ENCODE measurements around the gene UROC1.

Gene UROC1

DNA sequence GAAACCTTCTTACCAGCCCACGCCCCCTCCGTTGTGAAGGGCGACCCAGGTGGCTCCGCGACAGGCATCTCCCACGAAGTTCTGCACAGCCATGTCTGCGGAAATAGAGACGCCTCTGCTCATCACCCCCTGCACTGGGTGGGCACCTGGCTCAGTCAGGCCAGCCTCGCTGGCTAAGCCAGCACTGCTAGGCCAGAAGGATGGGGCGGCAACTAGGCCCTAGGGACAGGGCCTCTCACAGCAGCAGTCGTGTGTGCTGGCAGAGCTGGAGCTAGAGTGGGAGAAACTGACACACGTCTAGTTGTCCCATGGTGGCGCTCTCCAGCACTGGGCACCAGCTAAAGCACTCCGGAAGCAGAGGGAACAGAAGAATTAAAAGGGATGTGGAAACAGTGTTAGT, 29.4 kb downstream of the UROC1 start:
- H3K9ac ChIP-seq (ENCODE audit: low read depth in 1 of 2, low read length in 2 of 2): no peak overlapping the region
- H3K4me1 ChIP-seq (ENCODE audit: control insufficient read depth in 1 of 2, insufficient read depth in 2 of 2, low read length in 2 of 2): no peaks in the 10 kb centered on the region
- H3K27ac ChIP-seq (ENCODE audit: low read depth, low read length): no peak overlapping the region
- H3K9me3 ChIP-seq (ENCODE audit: control insufficient read depth in 1 of 2, low read length in 2 of 2): no peaks in the 10 kb centered on the region
- H3K4me3 ChIP-seq (ENCODE audit: low read depth in 1 of 2, low read length in 2 of 2): no peak overlapping the region
- no peaks in the 10 kb centered on the region for H3K27me3 ChIP-seq (ENCODE audit: control insufficient read depth in 1 of 2, insufficient read depth in 2 of 2, low read length in 2 of 2)
- no peaks in the 10 kb centered on the region for H3K36me3 ChIP-seq (ENCODE audit: control insufficient read depth in 1 of 2, insufficient read depth in 2 of 2, low read length in 2 of 2)

DNA sequence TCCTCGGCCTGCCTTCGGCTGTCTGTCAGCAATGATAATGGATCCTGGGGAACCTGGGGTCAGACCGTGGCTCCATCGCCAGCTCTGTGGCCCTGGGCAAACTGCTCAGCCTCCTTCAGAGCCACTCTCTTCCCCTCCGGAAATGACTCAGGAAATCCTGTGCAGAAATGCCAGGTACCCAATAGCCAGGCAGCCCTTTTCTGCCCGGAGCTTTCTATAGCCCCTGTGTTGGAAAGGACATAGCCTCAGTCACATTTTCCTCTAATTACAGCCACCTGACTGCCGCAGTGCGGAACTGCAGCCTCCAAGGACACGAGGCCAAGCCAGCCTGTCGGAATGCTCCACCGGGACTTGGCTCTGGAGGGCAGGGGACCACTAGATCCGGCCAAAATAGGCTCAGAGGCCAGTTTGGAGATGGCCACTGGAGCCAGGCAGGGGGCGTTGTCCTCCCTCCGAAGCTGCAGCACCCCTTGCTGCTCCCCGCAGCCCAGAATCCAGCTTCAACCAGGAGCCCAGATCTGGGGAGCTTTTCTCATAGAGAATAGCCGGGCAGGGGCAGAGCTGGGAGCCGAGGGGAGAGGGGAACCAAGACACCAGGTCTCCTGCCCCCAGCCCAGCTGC, 30.3 kb downstream of the UROC1 start:
- H3K4me3 ChIP-seq (ENCODE audit: low read depth in 1 of 2, low read length in 2 of 2): no peak overlapping the region
- H3K27ac ChIP-seq (ENCODE audit: low read depth, low read length): no peak overlapping the region
- no peaks in the 10 kb centered on the region for H3K27me3 ChIP-seq (ENCODE audit: control insufficient read depth in 1 of 2, insufficient read depth in 2 of 2, low read length in 2 of 2)
- no peak overlapping the region for H3K9ac ChIP-seq (ENCODE audit: low read depth in 1 of 2, low read length in 2 of 2)
- H3K9me3 ChIP-seq (ENCODE audit: control insufficient read depth in 1 of 2, low read length in 2 of 2): no peaks in the 10 kb centered on the region
- no peaks in the 10 kb centered on the region for H3K36me3 ChIP-seq (ENCODE audit: control insufficient read depth in 1 of 2, insufficient read depth in 2 of 2, low read length in 2 of 2)
- H3K4me1 ChIP-seq (ENCODE audit: control insufficient read depth in 1 of 2, insufficient read depth in 2 of 2, low read length in 2 of 2): no peaks in the 10 kb centered on the region

GRCh38 chr3:126486360-126486847, 31.2 kb downstream of the UROC1 start:
- no peaks in the 10 kb centered on the region for H3K9me3 ChIP-seq (ENCODE audit: control insufficient read depth in 1 of 2, low read length in 2 of 2)
- H3K9ac ChIP-seq (ENCODE audit: low read depth in 1 of 2, low read length in 2 of 2): no peak overlapping the region
- no peaks in the 10 kb centered on the region for H3K36me3 ChIP-seq (ENCODE audit: control insufficient read depth in 1 of 2, insufficient read depth in 2 of 2, low read length in 2 of 2)
- no peak overlapping the region for H3K27ac ChIP-seq (ENCODE audit: low read depth, low read length)
- H3K4me1 ChIP-seq (ENCODE audit: control insufficient read depth in 1 of 2, insufficient read depth in 2 of 2, low read length in 2 of 2): peaks cover 0 to 6% of the 10 kb centered on the region in 2 donors
- no peaks in the 10 kb centered on the region for H3K27me3 ChIP-seq (ENCODE audit: control insufficient read depth in 1 of 2, insufficient read depth in 2 of 2, low read length in 2 of 2)
- H3K4me3 ChIP-seq (ENCODE audit: low read depth in 1 of 2, low read length in 2 of 2): no peak overlapping the region

DNA sequence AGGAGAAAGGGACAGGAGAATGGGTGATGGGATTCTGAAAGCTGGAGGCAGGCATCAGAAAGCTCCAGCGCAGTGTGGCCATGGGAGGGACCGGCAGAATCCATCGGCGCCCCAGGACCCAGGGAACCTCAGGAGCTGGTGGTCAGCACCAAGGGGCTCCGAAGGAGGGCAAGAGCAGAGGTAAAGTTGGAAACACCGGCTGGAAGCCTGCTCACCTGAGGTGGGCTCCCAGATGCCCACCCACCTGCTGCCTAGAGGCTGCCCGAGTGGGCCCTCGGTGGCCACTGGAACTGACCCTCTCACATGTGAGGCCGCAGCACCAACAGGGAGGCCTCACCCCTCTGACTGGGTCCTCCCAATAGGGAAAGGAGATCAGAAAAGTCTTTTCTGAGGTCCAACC, 31.6 kb downstream of the UROC1 start:
- H3K27ac ChIP-seq (ENCODE audit: low read depth, low read length): no peak overlapping the region
- no peak overlapping the region for H3K4me3 ChIP-seq (ENCODE audit: low read depth in 1 of 2, low read length in 2 of 2)
- H3K4me1 ChIP-seq (ENCODE audit: control insufficient read depth in 1 of 2, insufficient read depth in 2 of 2, low read length in 2 of 2): peaks cover 0 to 6% of the 10 kb centered on the region in 2 donors
- H3K9me3 ChIP-seq (ENCODE audit: control insufficient read depth in 1 of 2, low read length in 2 of 2): no peaks in the 10 kb centered on the region
- no peak overlapping the region for H3K9ac ChIP-seq (ENCODE audit: low read depth in 1 of 2, low read length in 2 of 2)
- no peaks in the 10 kb centered on the region for H3K27me3 ChIP-seq (ENCODE audit: control insufficient read depth in 1 of 2, insufficient read depth in 2 of 2, low read length in 2 of 2)
- H3K36me3 ChIP-seq (ENCODE audit: control insufficient read depth in 1 of 2, insufficient read depth in 2 of 2, low read length in 2 of 2): no peaks in the 10 kb centered on the region

- H3K9ac ChIP-seq (ENCODE audit: low read depth in 1 of 2, low read length in 2 of 2): no peak overlapping the region
- H3K4me1 ChIP-seq (ENCODE audit: control insufficient read depth in 1 of 2, insufficient read depth in 2 of 2, low read length in 2 of 2): peaks cover 0 to 6% of the 10 kb centered on the region in 2 donors
- no peak overlapping the region for H3K4me3 ChIP-seq (ENCODE audit: low read depth in 1 of 2, low read length in 2 of 2)
- H3K36me3 ChIP-seq (ENCODE audit: control insufficient read depth in 1 of 2, insufficient read depth in 2 of 2, low read length in 2 of 2): no peaks in the 10 kb centered on the region
- no peaks in the 10 kb centered on the region for H3K27me3 ChIP-seq (ENCODE audit: control insufficient read depth in 1 of 2, insufficient read depth in 2 of 2, low read length in 2 of 2)
- no peak overlapping the region for H3K27ac ChIP-seq (ENCODE audit: low read depth, low read length)
- no peaks in the 10 kb centered on the region for H3K9me3 ChIP-seq (ENCODE audit: control insufficient read depth in 1 of 2, low read length in 2 of 2)
Observed at GRCh38 chr3:126485176-126485897, 32.2 kb downstream of the UROC1 start.

DNA sequence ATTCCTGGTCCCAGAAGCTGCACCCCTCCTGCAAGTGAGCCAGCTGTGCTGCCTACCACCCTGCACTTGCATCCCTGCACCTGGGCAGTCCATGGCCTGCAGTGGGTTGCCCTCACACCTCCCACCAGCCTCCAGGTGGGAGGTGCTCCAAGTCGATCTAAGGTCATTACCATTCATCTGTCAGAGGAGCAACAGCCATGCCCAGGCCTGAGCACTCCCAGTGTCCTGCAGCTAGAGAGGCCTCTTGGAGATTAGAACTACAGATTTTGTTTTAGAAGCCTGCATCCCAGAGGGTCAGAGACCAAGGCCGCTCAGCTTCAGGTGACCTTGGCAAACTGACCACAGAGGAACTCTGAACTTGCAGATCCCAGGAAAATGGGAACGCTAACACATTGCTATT, 32.9 kb downstream of the UROC1 start:
- H3K4me1 ChIP-seq (ENCODE audit: control insufficient read depth in 1 of 2, insufficient read depth in 2 of 2, low read length in 2 of 2): peaks cover 0 to 6% of the 10 kb centered on the region in 2 donors
- H3K27ac ChIP-seq (ENCODE audit: low read depth, low read length): no peak overlapping the region
- no peaks in the 10 kb centered on the region for H3K36me3 ChIP-seq (ENCODE audit: control insufficient read depth in 1 of 2, insufficient read depth in 2 of 2, low read length in 2 of 2)
- H3K27me3 ChIP-seq (ENCODE audit: control insufficient read depth in 1 of 2, insufficient read depth in 2 of 2, low read length in 2 of 2): no peaks in the 10 kb centered on the region
- H3K4me3 ChIP-seq (ENCODE audit: low read depth in 1 of 2, low read length in 2 of 2): no peak overlapping the region
- H3K9ac ChIP-seq (ENCODE audit: low read depth in 1 of 2, low read length in 2 of 2): no peak overlapping the region
- no peaks in the 10 kb centered on the region for H3K9me3 ChIP-seq (ENCODE audit: control insufficient read depth in 1 of 2, low read length in 2 of 2)

- H3K27ac ChIP-seq (ENCODE audit: low read depth, low read length): no peak overlapping the region
- H3K4me3 ChIP-seq (ENCODE audit: low read depth in 1 of 2, low read length in 2 of 2): no peak overlapping the region
- no peaks in the 10 kb centered on the region for H3K9me3 ChIP-seq (ENCODE audit: control insufficient read depth in 1 of 2, low read length in 2 of 2)
- H3K9ac ChIP-seq (ENCODE audit: low read depth in 1 of 2, low read length in 2 of 2): no peak overlapping the region
- H3K27me3 ChIP-seq (ENCODE audit: control insufficient read depth in 1 of 2, insufficient read depth in 2 of 2, low read length in 2 of 2): no peaks in the 10 kb centered on the region
- no peaks in the 10 kb centered on the region for H3K36me3 ChIP-seq (ENCODE audit: control insufficient read depth in 1 of 2, insufficient read depth in 2 of 2, low read length in 2 of 2)
- H3K4me1 ChIP-seq (ENCODE audit: control insufficient read depth in 1 of 2, insufficient read depth in 2 of 2, low read length in 2 of 2): peaks cover 0 to 6% of the 10 kb centered on the region in 2 donors
Observed at GRCh38 chr3:126484148-126484547, 33.4 kb downstream of the UROC1 start.

DNA sequence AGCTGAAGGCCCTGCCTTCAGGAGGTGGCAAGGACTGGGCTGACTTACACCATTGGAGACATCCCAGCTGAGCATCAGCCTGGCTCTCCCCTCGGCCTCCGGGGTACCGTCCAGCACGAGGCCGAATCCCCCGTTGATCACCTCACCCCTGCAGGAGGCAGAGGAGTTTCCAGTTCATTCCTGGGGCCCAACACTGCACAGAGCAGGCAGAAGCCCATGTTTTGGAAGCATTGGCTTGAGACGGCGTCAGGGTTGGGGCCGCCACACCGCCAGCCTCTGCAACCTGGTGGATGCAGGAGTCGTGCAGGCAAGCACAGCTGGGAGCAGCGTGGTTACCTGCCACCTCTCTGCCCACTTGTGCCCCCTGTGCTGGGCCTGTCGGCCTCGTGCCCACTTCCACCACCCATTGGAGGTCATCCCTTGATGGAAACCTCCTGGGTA, 34.2 kb downstream of the UROC1 start:
- Histone ChIP-seq H3K27me3 (ENCODE audit: control insufficient read depth in 1 of 2, insufficient read depth in 2 of 2, low read length in 2 of 2) (no peaks in the 10 kb centered on the region), H3K9ac (ENCODE audit: low read depth in 1 of 2, low read length in 2 of 2) (no peak overlapping the region), H3K4me1 (ENCODE audit: control insufficient read depth in 1 of 2, insufficient read depth in 2 of 2, low read length in 2 of 2) (peaks cover 0 to 6% of the 10 kb centered on the region in 2 donors), H3K4me3 (ENCODE audit: low read depth in 1 of 2, low read length in 2 of 2) (no peak overlapping the region), H3K9me3 (ENCODE audit: control insufficient read depth in 1 of 2, low read length in 2 of 2) (no peaks in the 10 kb centered on the region), H3K36me3 (ENCODE audit: control insufficient read depth in 1 of 2, insufficient read depth in 2 of 2, low read length in 2 of 2) (no peaks in the 10 kb centered on the region), H3K27ac (ENCODE audit: low read depth, low read length) (no peak overlapping the region)

GRCh38 chr3:126482503-126483255, 34.9 kb downstream of the UROC1 start:
- H3K9ac ChIP-seq (ENCODE audit: low read depth in 1 of 2, low read length in 2 of 2): no peak overlapping the region
- no peaks in the 10 kb centered on the region for H3K36me3 ChIP-seq (ENCODE audit: control insufficient read depth in 1 of 2, insufficient read depth in 2 of 2, low read length in 2 of 2)
- H3K27me3 ChIP-seq (ENCODE audit: control insufficient read depth in 1 of 2, insufficient read depth in 2 of 2, low read length in 2 of 2): no peaks in the 10 kb centered on the region
- H3K9me3 ChIP-seq (ENCODE audit: control insufficient read depth in 1 of 2, low read length in 2 of 2): no peaks in the 10 kb centered on the region
- H3K4me1 ChIP-seq (ENCODE audit: control insufficient read depth in 1 of 2, insufficient read depth in 2 of 2, low read length in 2 of 2): peaks cover 0 to 6% of the 10 kb centered on the region in 2 donors
- H3K4me3 ChIP-seq (ENCODE audit: low read depth in 1 of 2, low read length in 2 of 2): no peak overlapping the region
- H3K27ac ChIP-seq (ENCODE audit: low read depth, low read length): no peak overlapping the region

Data from duodenal mucosa (tissue), 2 donors.